HG02642 (cell line): ENCODE results near the gene STXBP1.

Experiments used
- ATAC-seq: cut with Tn5 transposase; IDR thresholded peaks from one replicate; pipeline ENCODE4 v1.9.1; 2021; ENCODE audit warnings: mild to moderate bottlenecking; ENCODE audit not compliant: unreplicated experiment, poor library complexity

The STXBP1 gene

GRCh38 chr9:127723444-127723843 is 111.4 kb downstream of the STXBP1 start:
- ATAC-seq = no peak

GRCh38 chr9:127724012-127724411 is 111.9 kb downstream of the STXBP1 start:
- ATAC-seq = no peak

- ATAC-seq = no peak
These were observed 114.8 kb downstream of the STXBP1 start for GRCh38 chr9:127726871-127727270.

GRCh38 chr9:127728808-127729207 is 116.7 kb downstream of the STXBP1 start:
- no peak for ATAC-seq

GRCh38 chr9:127729522-127730256 is 117.6 kb downstream of the STXBP1 start:
- no peak for ATAC-seq

DNA sequence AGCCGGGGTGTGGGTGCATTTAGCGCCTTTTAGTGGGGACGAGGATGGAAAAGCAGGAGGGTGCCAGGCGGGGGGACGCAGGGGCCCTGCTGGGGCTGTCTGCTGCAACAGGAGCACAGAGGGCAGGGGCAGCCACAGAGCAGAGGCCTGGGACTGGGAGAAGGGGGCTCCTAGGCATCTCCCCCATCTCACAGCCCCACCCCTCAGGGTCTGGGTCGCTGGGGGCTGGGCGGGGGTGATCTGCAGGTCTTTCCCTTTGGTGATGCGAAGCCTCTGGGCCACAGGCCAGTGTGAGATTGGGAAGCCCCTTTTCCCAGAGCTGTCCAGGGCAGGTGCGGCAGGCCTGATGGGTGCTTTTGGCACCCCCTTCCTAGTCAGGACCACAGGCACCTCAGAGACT is 118.2 kb downstream of the STXBP1 start:
- no peak for ATAC-seq

- no peak for ATAC-seq
These were observed 118.8 kb downstream of the STXBP1 start for GRCh38 chr9:127730799-127731410.

GRCh38 chr9:127731938-127732337 is 119.9 kb downstream of the STXBP1 start:
- ATAC-seq = no peak

DNA sequence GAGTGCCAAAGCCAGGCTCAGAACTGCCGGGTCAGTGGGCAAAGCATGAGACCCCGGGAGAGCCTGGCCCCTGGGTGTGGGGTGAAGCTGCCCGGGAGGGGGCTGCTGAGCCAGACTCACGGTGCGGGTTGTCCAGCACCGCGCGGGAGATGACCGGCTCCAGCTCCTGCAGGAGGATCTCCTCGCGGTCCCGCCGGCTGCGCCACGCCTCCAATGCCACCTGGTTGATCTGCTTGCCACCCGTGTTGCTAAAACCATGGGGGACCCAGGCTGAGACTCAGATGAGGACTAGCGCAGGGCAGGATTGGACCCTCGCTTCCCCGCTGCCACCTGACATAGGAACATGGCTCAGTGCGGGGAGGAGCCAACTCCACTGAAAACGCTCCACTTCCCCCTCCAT is 120.4 kb downstream of the STXBP1 start:
- ATAC-seq = no peak

GRCh38 chr9:127733614-127734013 is 121.5 kb downstream of the STXBP1 start:
- ATAC-seq = no peak

DNA sequence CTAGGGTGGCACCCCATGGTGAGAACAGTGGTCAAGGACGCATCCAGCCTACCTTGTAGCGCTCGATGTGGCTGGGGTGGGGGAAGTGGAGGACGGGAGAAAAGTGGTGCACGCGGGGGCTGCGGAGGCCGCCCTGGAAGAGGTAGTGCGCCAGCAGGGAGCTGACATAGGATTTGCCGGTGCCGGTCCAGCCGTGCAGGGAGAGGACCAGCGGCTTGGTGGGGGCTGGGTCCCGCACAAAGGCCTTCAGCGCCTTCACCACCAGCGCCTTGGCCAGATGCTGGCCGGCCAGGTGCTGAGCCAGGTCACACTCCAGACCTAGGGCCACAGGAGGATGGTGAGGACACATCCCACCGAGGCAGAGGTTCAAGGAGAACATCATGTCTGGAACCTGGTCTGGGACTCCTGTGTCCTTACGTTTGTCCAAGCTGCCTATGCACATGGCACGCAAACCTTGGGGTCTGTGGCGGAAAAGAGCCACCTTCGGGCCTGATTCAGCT is 122.2 kb downstream of the STXBP1 start:
- no peak for ATAC-seq

- peak; percentile 88 for ATAC-seq
These were observed 122.9 kb downstream of the STXBP1 start, which contains the start of gene TOR2A for GRCh38 chr9:127734747-127735529. Gene TOR2A (minus strand): TSS chr9:127735294. CDS start chr9:127735270, 24 bp downstream.

- ATAC-seq = no peak
These were observed 123.6 kb downstream of the STXBP1 start for GRCh38 chr9:127735530-127736185.

GRCh38 chr9:127738666-127739065 is 126.6 kb downstream of the STXBP1 start:
- no peak for ATAC-seq

GRCh38 chr9:127739614-127740330 is 127.7 kb downstream of the STXBP1 start:
- no peak for ATAC-seq

DNA sequence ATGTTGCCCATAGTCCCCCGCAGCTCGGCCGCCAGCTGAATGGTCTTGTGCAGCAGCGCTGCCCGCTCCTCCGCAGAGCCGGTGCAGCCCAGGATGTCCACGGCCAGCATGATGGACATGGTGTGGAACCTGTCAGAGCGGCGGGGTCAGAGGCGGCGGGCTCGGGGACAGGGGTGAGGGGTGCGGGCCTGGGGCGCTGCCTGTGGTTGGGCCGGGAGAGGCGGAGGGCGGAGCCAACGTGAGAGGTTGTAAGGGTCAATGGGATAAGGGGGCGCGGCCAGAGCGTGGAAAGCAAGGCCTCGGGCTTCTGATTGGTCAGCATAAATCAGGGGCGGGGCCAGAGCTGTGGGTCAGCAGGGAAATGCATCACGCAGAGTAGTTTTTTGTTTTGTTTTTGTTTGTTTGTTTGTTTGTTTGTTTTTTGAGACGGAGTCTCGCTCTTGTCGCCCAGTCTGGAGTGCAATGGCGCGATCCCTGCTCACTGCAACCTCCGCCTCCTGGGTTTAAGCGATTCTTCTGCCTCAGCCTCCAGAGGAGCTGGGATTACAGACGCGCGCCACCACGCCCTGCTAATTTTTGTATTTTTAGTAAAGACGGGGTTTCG is 129.9 kb downstream of the STXBP1 start:
- ATAC-seq = no peak
